ENCODE results near the gene OPALIN. TPM values are rescaled to one million over a fixed set of nuclear protein-coding genes. Genes with fewer than 3 reads are reported as not detected.

The OPALIN gene
- total RNA-seq, 1 donor from 2014 or later = not detected

GRCh38 chr10:96325719-96326373, 33.0 kb downstream of the OPALIN start:
- no peak overlapping the region for H3K9ac ChIP-seq (ENCODE audit: low read depth in 1 of 3, low read length in 3 of 3)

GRCh38 chr10:96324447-96324846, 34.4 kb downstream of the OPALIN start:
- Histone ChIP-seq H3K27me3 (ENCODE audit: control insufficient read depth in 3 of 3, insufficient read depth in 3 of 3, low read length in 3 of 3) (peaks cover 3 to 7% (median 4%) of the 10 kb centered on the region in 3 donors), H3K9ac (ENCODE audit: low read depth in 1 of 3, low read length in 3 of 3) (no peak overlapping the region), H3K4me3 (ENCODE audit: low read length in 3 of 3) (no peak overlapping the region), H3K27ac (ENCODE audit: low read depth, low read length) (no peak overlapping the region), H3K4me1 (ENCODE audit: control insufficient read depth in 3 of 3, insufficient read depth in 3 of 3, low read length in 3 of 3) (no peaks in the 10 kb centered on the region), H3K36me3 (ENCODE audit: control insufficient read depth in 3 of 3, insufficient read depth in 3 of 3, low read length in 3 of 3) (no peaks in the 10 kb centered on the region), H3K9me3 (ENCODE audit: control insufficient read depth in 3 of 3, low read length in 3 of 3) (no peaks in the 10 kb centered on the region)

More at GRCh38 chr10:96325719-96326373, 33.0 kb downstream of the OPALIN start:
- no peaks in the 10 kb centered on the region for H3K36me3 ChIP-seq (ENCODE audit: control insufficient read depth in 3 of 3, insufficient read depth in 3 of 3, low read length in 3 of 3)
- no peaks in the 10 kb centered on the region for H3K9me3 ChIP-seq (ENCODE audit: control insufficient read depth in 3 of 3, low read length in 3 of 3)
- no peak overlapping the region for H3K4me3 ChIP-seq (ENCODE audit: low read length in 3 of 3)
- H3K27ac ChIP-seq (ENCODE audit: low read depth, low read length) = no peak overlapping the region
- H3K27me3 ChIP-seq (ENCODE audit: control insufficient read depth in 3 of 3, insufficient read depth in 3 of 3, low read length in 3 of 3) = peaks cover 3 to 11% (median 8%) of the 10 kb centered on the region in 3 donors
- no peaks in the 10 kb centered on the region for H3K4me1 ChIP-seq (ENCODE audit: control insufficient read depth in 3 of 3, insufficient read depth in 3 of 3, low read length in 3 of 3)

GRCh38 chr10:96322275-96322674, 36.5 kb downstream of the OPALIN start:
- Histone ChIP-seq H3K9ac (ENCODE audit: low read depth in 1 of 3, low read length in 3 of 3) (no peak overlapping the region), H3K9me3 (ENCODE audit: control insufficient read depth in 3 of 3, low read length in 3 of 3) (no peaks in the 10 kb centered on the region), H3K4me3 (ENCODE audit: low read length in 3 of 3) (no peak overlapping the region), H3K4me1 (ENCODE audit: control insufficient read depth in 3 of 3, insufficient read depth in 3 of 3, low read length in 3 of 3) (no peaks in the 10 kb centered on the region), H3K27ac (ENCODE audit: low read depth, low read length) (no peak overlapping the region), H3K27me3 (ENCODE audit: control insufficient read depth in 3 of 3, insufficient read depth in 3 of 3, low read length in 3 of 3) (peaks cover 0 to 7% (median 0%) of the 10 kb centered on the region in 3 donors), H3K36me3 (ENCODE audit: control insufficient read depth in 3 of 3, insufficient read depth in 3 of 3, low read length in 3 of 3) (no peaks in the 10 kb centered on the region)

GRCh38 chr10:96321822-96322221, 37.0 kb downstream of the OPALIN start:
- no peaks in the 10 kb centered on the region for H3K9me3 ChIP-seq (ENCODE audit: control insufficient read depth in 3 of 3, low read length in 3 of 3)
- peaks cover 0 to 7% (median 0%) of the 10 kb centered on the region in 3 donors for H3K27me3 ChIP-seq (ENCODE audit: control insufficient read depth in 3 of 3, insufficient read depth in 3 of 3, low read length in 3 of 3)
- no peak overlapping the region for H3K27ac ChIP-seq (ENCODE audit: low read depth, low read length)
- H3K4me3 ChIP-seq (ENCODE audit: low read length in 3 of 3) = no peak overlapping the region
- H3K4me1 ChIP-seq (ENCODE audit: control insufficient read depth in 3 of 3, insufficient read depth in 3 of 3, low read length in 3 of 3) = no peaks in the 10 kb centered on the region
- H3K9ac ChIP-seq (ENCODE audit: low read depth in 1 of 3, low read length in 3 of 3) = no peak overlapping the region
- H3K36me3 ChIP-seq (ENCODE audit: control insufficient read depth in 3 of 3, insufficient read depth in 3 of 3, low read length in 3 of 3) = no peaks in the 10 kb centered on the region

- Histone ChIP-seq H3K4me3 (ENCODE audit: low read length in 3 of 3) (no peak overlapping the region), H3K9ac (ENCODE audit: low read depth in 1 of 3, low read length in 3 of 3) (no peak overlapping the region), H3K9me3 (ENCODE audit: control insufficient read depth in 3 of 3, low read length in 3 of 3) (no peaks in the 10 kb centered on the region), H3K4me1 (ENCODE audit: control insufficient read depth in 3 of 3, insufficient read depth in 3 of 3, low read length in 3 of 3) (no peaks in the 10 kb centered on the region), H3K36me3 (ENCODE audit: control insufficient read depth in 3 of 3, insufficient read depth in 3 of 3, low read length in 3 of 3) (no peaks in the 10 kb centered on the region), H3K27me3 (ENCODE audit: control insufficient read depth in 3 of 3, insufficient read depth in 3 of 3, low read length in 3 of 3) (peaks cover 0 to 7% (median 0%) of the 10 kb centered on the region in 3 donors), H3K27ac (ENCODE audit: low read depth, low read length) (no peak overlapping the region)
These were observed 38.9 kb downstream of the OPALIN start for GRCh38 chr10:96319754-96320474.

GRCh38 chr10:96317067-96317833, 41.6 kb downstream of the OPALIN start:
- Histone ChIP-seq H3K4me3 (ENCODE audit: low read length in 3 of 3) (no peak overlapping the region), H3K9ac (ENCODE audit: low read depth in 1 of 3, low read length in 3 of 3) (no peak overlapping the region), H3K4me1 (ENCODE audit: control insufficient read depth in 3 of 3, insufficient read depth in 3 of 3, low read length in 3 of 3) (no peaks in the 10 kb centered on the region), H3K27ac (ENCODE audit: low read depth, low read length) (no peak overlapping the region), H3K27me3 (ENCODE audit: control insufficient read depth in 3 of 3, insufficient read depth in 3 of 3, low read length in 3 of 3) (peaks cover 0 to 6% (median 0%) of the 10 kb centered on the region in 3 donors), H3K36me3 (ENCODE audit: control insufficient read depth in 3 of 3, insufficient read depth in 3 of 3, low read length in 3 of 3) (no peaks in the 10 kb centered on the region), H3K9me3 (ENCODE audit: control insufficient read depth in 3 of 3, low read length in 3 of 3) (no peaks in the 10 kb centered on the region)

GRCh38 chr10:96313344-96313743, 45.5 kb downstream of the OPALIN start:
- Histone ChIP-seq H3K27me3 (ENCODE audit: control insufficient read depth in 3 of 3, insufficient read depth in 3 of 3, low read length in 3 of 3) (peaks cover 0 to 2% (median 0%) of the 10 kb centered on the region in 3 donors), H3K9ac (ENCODE audit: low read depth in 1 of 3, low read length in 3 of 3) (no peak overlapping the region), H3K27ac (ENCODE audit: low read depth, low read length) (no peak overlapping the region), H3K36me3 (ENCODE audit: control insufficient read depth in 3 of 3, insufficient read depth in 3 of 3, low read length in 3 of 3) (no peaks in the 10 kb centered on the region), H3K4me3 (ENCODE audit: low read length in 3 of 3) (no peak overlapping the region), H3K4me1 (ENCODE audit: control insufficient read depth in 3 of 3, insufficient read depth in 3 of 3, low read length in 3 of 3) (no peaks in the 10 kb centered on the region), H3K9me3 (ENCODE audit: control insufficient read depth in 3 of 3, low read length in 3 of 3) (no peaks in the 10 kb centered on the region)

GRCh38 chr10:96311180-96311715, 47.6 kb downstream of the OPALIN start:
- H3K27me3 ChIP-seq (ENCODE audit: control insufficient read depth in 3 of 3, insufficient read depth in 3 of 3, low read length in 3 of 3) = peaks cover 0 to 2% (median 0%) of the 10 kb centered on the region in 3 donors
- H3K9me3 ChIP-seq (ENCODE audit: control insufficient read depth in 3 of 3, low read length in 3 of 3) = no peaks in the 10 kb centered on the region
- H3K27ac ChIP-seq (ENCODE audit: low read depth, low read length) = no peak overlapping the region
- no peak overlapping the region for H3K9ac ChIP-seq (ENCODE audit: low read depth in 1 of 3, low read length in 3 of 3)
- H3K36me3 ChIP-seq (ENCODE audit: control insufficient read depth in 3 of 3, insufficient read depth in 3 of 3, low read length in 3 of 3) = no peaks in the 10 kb centered on the region
- peaks cover 0 to 3% (median 0%) of the 10 kb centered on the region in 3 donors for H3K4me1 ChIP-seq (ENCODE audit: control insufficient read depth in 3 of 3, insufficient read depth in 3 of 3, low read length in 3 of 3)
- no peak overlapping the region for H3K4me3 ChIP-seq (ENCODE audit: low read length in 3 of 3)

- no peak overlapping the region for H3K27ac ChIP-seq (ENCODE audit: low read depth, low read length)
- peaks cover 0 to 3% (median 0%) of the 10 kb centered on the region in 3 donors for H3K4me1 ChIP-seq (ENCODE audit: control insufficient read depth in 3 of 3, insufficient read depth in 3 of 3, low read length in 3 of 3)
These were observed 48.5 kb downstream of the OPALIN start for GRCh38 chr10:96310321-96310669.

More at GRCh38 chr10:96310321-96310669, 48.5 kb downstream of the OPALIN start:
- Histone ChIP-seq H3K36me3 (ENCODE audit: control insufficient read depth in 3 of 3, insufficient read depth in 3 of 3, low read length in 3 of 3) (no peaks in the 10 kb centered on the region), H3K9ac (ENCODE audit: low read depth in 1 of 3, low read length in 3 of 3) (no peak overlapping the region), H3K4me3 (ENCODE audit: low read length in 3 of 3) (no peak overlapping the region), H3K9me3 (ENCODE audit: control insufficient read depth in 3 of 3, low read length in 3 of 3) (no peaks in the 10 kb centered on the region), H3K27me3 (ENCODE audit: control insufficient read depth in 3 of 3, insufficient read depth in 3 of 3, low read length in 3 of 3) (peaks cover 0 to 2% (median 0%) of the 10 kb centered on the region in 3 donors)
